Liver (tissue), 9 donors: Measurements from ENCODE around the gene TRMT11. TPM values are rescaled to one million over a fixed set of nuclear protein-coding genes. Genes with fewer than 3 reads are reported as not detected.

Experiments used
- DNase-seq: peaks from one replicate; pipeline ENCODE4 v3.0.0-alpha.2; 2017; ENCODE audit warnings: low spot score
- H3K27ac ChIP-seq, 2 donors: one replicate each; pipeline ENCODE4 v1.7.0; 2013; ENCODE audit warnings: inconsistent platforms in 2 of 2, low read length in 2 of 2, control low read depth in 1 of 2, low read depth in 1 of 2, mild to moderate bottlenecking in 1 of 2
- H3K27me3 ChIP-seq, 4 donors: one replicate each; pipeline versions ENCODE4 v1.6.1 to v1.7.0; 2013; ENCODE audit warnings: low read length in 3 of 4, inconsistent platforms in 1 of 4, mild to moderate bottlenecking in 1 of 4, moderate library complexity in 1 of 4; ENCODE audit not compliant: control insufficient read depth in 4 of 4, insufficient read depth in 4 of 4
- H3K36me3 ChIP-seq, 4 donors: one replicate each; pipeline versions ENCODE4 v1.6.1 to v1.7.0; 2013; ENCODE audit warnings: low read length in 3 of 4, mild to moderate bottlenecking in 3 of 4, low read depth in 1 of 4, moderate library complexity in 1 of 4; ENCODE audit not compliant: control insufficient read depth in 4 of 4, insufficient read depth in 3 of 4
- H3K4me1 ChIP-seq, 4 donors: one replicate each; pipeline versions ENCODE4 v1.6.1 to v1.7.0; 2013; ENCODE audit warnings: low read length in 3 of 4, mild to moderate bottlenecking in 3 of 4, moderate library complexity in 1 of 4; ENCODE audit not compliant: control insufficient read depth in 4 of 4, insufficient read depth in 4 of 4
- H3K4me3 ChIP-seq, 3 donors: one replicate each; pipeline versions ENCODE4 v1.6.1 to v1.7.0; 2013; ENCODE audit warnings: low read length in 3 of 3, control low read depth in 1 of 3, low read depth in 1 of 3, mild to moderate bottlenecking in 1 of 3
- H3K9ac ChIP-seq, 2 donors: one replicate each; pipeline ENCODE4 v1.7.0; 2013; ENCODE audit warnings: low read length in 2 of 2, mild to moderate bottlenecking in 2 of 2, moderate library complexity in 2 of 2, control low read depth in 1 of 2, low read depth in 1 of 2
- H3K9me3 ChIP-seq, 4 donors: one replicate each; pipeline versions ENCODE4 v1.6.1 to v1.7.0; 2013; ENCODE audit warnings: low read length in 3 of 4; ENCODE audit not compliant: control insufficient read depth in 4 of 4
- ATF3 ChIP-seq: IDR thresholded peaks from 2 replicates; pipeline ENCODE4 v1.6.1; 2016; ENCODE audit warnings: antibody characterized with exemption
- CTCF ChIP-seq: fragments of 150-350 bp; IDR thresholded peaks from 2 replicates; pipeline ENCODE4 v1.5.1; 2017; ENCODE audit warnings: improper control_type of control experiment, low read depth, low read length; ENCODE audit not compliant: missing input control
- EGR1 ChIP-seq, 2 donors: IDR thresholded peaks; 2 replicates each; pipeline ENCODE4 v1.6.1; 2016 to 2018; ENCODE audit warnings: antibody characterized with exemption in 2 of 2, low read depth in 2 of 2
- FOXA1 ChIP-seq: IDR thresholded peaks from 2 replicates; pipeline ENCODE4 v1.6.1; 2016; ENCODE audit warnings: antibody characterized with exemption
- FOXA2 ChIP-seq: IDR thresholded peaks from 2 replicates; pipeline ENCODE4 v1.6.1; 2016; ENCODE audit warnings: antibody characterized with exemption
- GABPA ChIP-seq, 2 donors: IDR thresholded peaks in 1 of 2; conservative IDR thresholded peaks in 1 of 2; 2 replicates each; pipeline ENCODE4 v1.6.1; 2016; ENCODE audit warnings: antibody characterized with exemption in 2 of 2, mild to moderate bottlenecking in 1 of 2, moderate library complexity in 1 of 2
- HNF4A ChIP-seq, 2 donors: conservative IDR thresholded peaks; 2 replicates each; pipeline ENCODE4 v1.6.1; 2016; ENCODE audit warnings: antibody characterized with exemption in 2 of 2, mild to moderate bottlenecking in 2 of 2
- HNF4G ChIP-seq: IDR thresholded peaks from 2 replicates; pipeline ENCODE4 v1.6.1; 2016; ENCODE audit warnings: antibody characterized with exemption
- JUND ChIP-seq, 2 donors: IDR thresholded peaks; 2 replicates each; pipeline ENCODE4 v1.6.1; 2016; ENCODE audit warnings: antibody characterized with exemption in 2 of 2
- MAX ChIP-seq: IDR thresholded peaks from 2 replicates; pipeline ENCODE4 v1.6.1; 2016; ENCODE audit warnings: antibody characterized with exemption
- NR2F2 ChIP-seq: IDR thresholded peaks from 2 replicates; pipeline ENCODE4 v1.6.1; 2016; ENCODE audit warnings: antibody characterized with exemption
- RAD21 ChIP-seq, 2 donors: IDR thresholded peaks; 2 replicates each; pipeline ENCODE4 v1.6.1; 2016; ENCODE audit warnings: antibody characterized with exemption in 2 of 2, mild to moderate bottlenecking in 2 of 2
- REST ChIP-seq: IDR thresholded peaks from 2 replicates; pipeline ENCODE4 v1.6.1; 2016; ENCODE audit warnings: antibody characterized with exemption, mild to moderate bottlenecking
- RXRA ChIP-seq, 2 donors: IDR thresholded peaks; 2 replicates each; pipeline ENCODE4 v1.6.1; 2017 to 2018; ENCODE audit warnings: antibody characterized with exemption in 2 of 2, mild to moderate bottlenecking in 1 of 2
- SP1 ChIP-seq: IDR thresholded peaks from 2 replicates; pipeline ENCODE4 v1.6.1; 2018; ENCODE audit warnings: antibody characterized with exemption, mild to moderate bottlenecking
- TAF1 ChIP-seq: conservative IDR thresholded peaks from 2 replicates; pipeline ENCODE4 v1.6.1; 2016; ENCODE audit warnings: antibody characterized with exemption, mild to moderate bottlenecking
- YY1 ChIP-seq: IDR thresholded peaks from 2 replicates; pipeline ENCODE4 v1.6.1; 2016; ENCODE audit warnings: antibody characterized with exemption, mild to moderate bottlenecking
- ZBTB33 ChIP-seq: IDR thresholded peaks from 2 replicates; pipeline ENCODE4 v1.6.1; 2016; ENCODE audit warnings: antibody characterized with exemption
- WGBS: extraction: QIAGEN DNeasy Blood & Tissue Kit; methylation state at CpG from one replicate; pipeline ENCODE4 v1.1.7; 2013; 5-methylcytosine and 5-hydroxymethylcytosine counted together
- polyA plus RNA-seq, 2 donors: library from polyadenylated mRNA; stranded (reverse) in 1 of 2; unstranded in 1 of 2; fragments of 200-250 nt in 1 of 2; fragments of >200 nt in 1 of 2; fragmentation: Nextera tagmentation in 1 of 2; extraction: Ambion mirVana in 1 of 2; gene quantifications; one replicate each; pipeline versions ENCODE4 v1.2.1 to v1.2.3, GENCODE V29; 2013 to 2015
- total RNA-seq, 2 donors: library from RNA; depleted of rRNA; stranded (reverse); fragments of >200 nt; gene quantifications; one replicate each; pipeline ENCODE4 v1.2.3, GENCODE V29; 2014
- donor health status: healthy.
- donor health status: healthy.
- donor health status: healthy.
- donor health status: healthy.
- donor health status: healthy.

The TRMT11 gene
- total and polyA plus RNA-seq, 4 donors: 9.9 to 82.3 (median 17.2) TPM

- peak; percentile 72 for TF ChIP-seq ATF3
- TF ChIP-seq MAX: peak; percentile 100
- TF ChIP-seq JUND (IDR thresholded peaks at IDR 0.05): peak; percentile 87 to 93
- peak; percentile 27 for TF ChIP-seq FOXA1
- peak; percentile 53 for TF ChIP-seq NR2F2
- peak in 1 of 2 donors; percentile 54 for TF ChIP-seq GABPA (IDR thresholded peaks at IDR 0.05 in 1 of 2, conservative IDR thresholded peaks at IDR 0.05 in 1 of 2)
- peak; percentile 83 to 84 for TF ChIP-seq HNF4A (conservative IDR thresholded peaks at IDR 0.05)
- peak; percentile 76 to 98 for TF ChIP-seq EGR1 (IDR thresholded peaks at IDR 0.05; ENCODE audit: low read depth in 2 of 2)
- TF ChIP-seq RAD21 (IDR thresholded peaks at IDR 0.05): peak; percentile 48 to 64
- peak; percentile 65 to 86 for TF ChIP-seq RXRA (IDR thresholded peaks at IDR 0.05)
Observed at GRCh38 chr6:125944434-125944816, 41.9 kb upstream of the TRMT11 start (continued).

GRCh38 chr6:125944896-125945295 lies 41.4 kb upstream of the TRMT11 start:
- TF ChIP-seq CTCF: no peak
- TF ChIP-seq RAD21 (IDR thresholded peaks at IDR 0.05): no peak
- TF ChIP-seq SP1: no peak
- no peak for TF ChIP-seq MAX
- no peak for TF ChIP-seq REST
- TF ChIP-seq GABPA (IDR thresholded peaks at IDR 0.05 in 1 of 2, conservative IDR thresholded peaks at IDR 0.05 in 1 of 2): no peak
- TF ChIP-seq TAF1: no peak
- TF ChIP-seq FOXA2: no peak
- no peak for TF ChIP-seq YY1
- no peak for TF ChIP-seq HNF4G
- no peak for TF ChIP-seq RXRA (IDR thresholded peaks at IDR 0.05)
- no peak for TF ChIP-seq ATF3
- no peak for TF ChIP-seq EGR1 (IDR thresholded peaks at IDR 0.05; ENCODE audit: low read depth in 2 of 2)
- no peak for TF ChIP-seq HNF4A (conservative IDR thresholded peaks at IDR 0.05)
- no peak for TF ChIP-seq NR2F2
- TF ChIP-seq ZBTB33: no peak
- TF ChIP-seq JUND (IDR thresholded peaks at IDR 0.05): no peak
- DNase-seq: no peak
- Histone ChIP-seq H3K36me3 (no peaks in the 10 kb centered on the region), H3K27ac (peak overlapping the region; percentile 66 to 83), H3K27me3 (no peaks in the 10 kb centered on the region), H3K4me3 (no peak overlapping the region), H3K9ac (peak overlapping the region in 1 of 2 donors; percentile 17), H3K4me1 (peaks cover 4 to 22% (median 20%) of the 10 kb centered on the region in 4 donors), H3K9me3 (no peaks in the 10 kb centered on the region)
- 49% methylated on average over 1 of the region's 1 CpG for WGBS
